Fibroblast of lung (primary cell): ENCODE data around the gene NUDT4B.
"Not testable (repeated sequence)": the region's sequence is repeated elsewhere in the genome, so short reads cannot be mapped to it uniquely, and the experiment has no call there.

ENCODE experiments used
- EZH2 ChIP-seq: IDR thresholded peaks from 2 replicates; pipeline ENCODE4 v1.5.1; 2012; ENCODE audit warnings: low read length, control low read depth, mild to moderate bottlenecking; ENCODE audit errors: missing control alignments
- TF ChIP-seq, protein P1 (sequence below), 2 donors: IDR thresholded peaks in 1 of 2; conservative IDR thresholded peaks in 1 of 2; 1 replicate in 1 of 2; 2 replicates in 1 of 2; pipeline ENCODE4 v1.5.1; 2011 to 2012; ENCODE audit warnings: low read length in 2 of 2, control low read depth in 1 of 2, inconsistent platforms in 1 of 2, low read depth in 1 of 2, mild to moderate bottlenecking in 1 of 2

DNA sequence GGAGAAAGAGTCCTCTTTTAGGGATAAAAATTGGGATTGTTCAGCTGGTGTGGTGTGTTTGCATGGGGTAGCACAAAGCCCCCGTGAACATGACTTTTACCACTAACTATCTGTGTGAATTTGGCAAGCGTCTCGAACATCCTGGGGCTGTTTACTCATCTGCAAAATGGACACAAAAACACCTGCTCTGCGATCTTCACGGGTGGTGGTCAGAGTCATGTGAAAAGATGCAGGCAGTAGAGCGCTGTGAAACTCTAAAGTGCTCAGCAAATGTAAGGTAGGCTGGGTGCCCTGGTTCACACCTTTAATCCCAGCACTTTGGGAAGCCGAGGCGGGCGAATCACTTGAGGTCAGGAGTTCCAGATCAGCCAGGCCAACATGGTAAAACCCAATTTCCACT is 27.7 kb upstream of the NUDT4B start:
- TF ChIP-seq, protein P1, sequence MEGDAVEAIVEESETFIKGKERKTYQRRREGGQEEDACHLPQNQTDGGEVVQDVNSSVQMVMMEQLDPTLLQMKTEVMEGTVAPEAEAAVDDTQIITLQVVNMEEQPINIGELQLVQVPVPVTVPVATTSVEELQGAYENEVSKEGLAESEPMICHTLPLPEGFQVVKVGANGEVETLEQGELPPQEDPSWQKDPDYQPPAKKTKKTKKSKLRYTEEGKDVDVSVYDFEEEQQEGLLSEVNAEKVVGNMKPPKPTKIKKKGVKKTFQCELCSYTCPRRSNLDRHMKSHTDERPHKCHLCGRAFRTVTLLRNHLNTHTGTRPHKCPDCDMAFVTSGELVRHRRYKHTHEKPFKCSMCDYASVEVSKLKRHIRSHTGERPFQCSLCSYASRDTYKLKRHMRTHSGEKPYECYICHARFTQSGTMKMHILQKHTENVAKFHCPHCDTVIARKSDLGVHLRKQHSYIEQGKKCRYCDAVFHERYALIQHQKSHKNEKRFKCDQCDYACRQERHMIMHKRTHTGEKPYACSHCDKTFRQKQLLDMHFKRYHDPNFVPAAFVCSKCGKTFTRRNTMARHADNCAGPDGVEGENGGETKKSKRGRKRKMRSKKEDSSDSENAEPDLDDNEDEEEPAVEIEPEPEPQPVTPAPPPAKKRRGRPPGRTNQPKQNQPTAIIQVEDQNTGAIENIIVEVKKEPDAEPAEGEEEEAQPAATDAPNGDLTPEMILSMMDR (conservative IDR thresholded peaks at IDR 0.05 in 1 of 2, IDR thresholded peaks at IDR 0.05 in 1 of 2; ENCODE audit: low read depth in 1 of 2, low read length in 2 of 2): not testable (repeated sequence)
- not testable (repeated sequence) for TF ChIP-seq EZH2
